HEK293T (cell line): ENCODE data around the gene POFUT2.

Source experiments
- ARNT ChIP-seq: fragments of 450-650 bp; IDR thresholded peaks from 2 replicates; pipeline ENCODE4 v1.6.1; 2017; ENCODE audit warnings: mild to moderate bottlenecking
- BHLHE40 ChIP-seq: fragments of 450-650 bp; IDR thresholded peaks from 2 replicates; pipeline ENCODE4 v1.6.1; 2016; ENCODE audit warnings: mild to moderate bottlenecking, moderate library complexity, borderline replicate concordance
- CTBP1 ChIP-seq: fragments of 450-650 bp; IDR thresholded peaks from 2 replicates; pipeline ENCODE4 v1.6.1; 2016; ENCODE audit warnings: borderline replicate concordance
- L3MBTL2 ChIP-seq: fragments of 450-650 bp; conservative IDR thresholded peaks from 2 replicates; pipeline ENCODE4 v1.6.1; 2016; ENCODE audit warnings: mild to moderate bottlenecking
- NFRKB ChIP-seq: fragments of 450-650 bp; IDR thresholded peaks from 2 replicates; pipeline ENCODE4 v1.6.1; 2016; ENCODE audit warnings: mild to moderate bottlenecking, moderate library complexity
- SP1 ChIP-seq: fragments of 450-650 bp; IDR thresholded peaks from 2 replicates; pipeline ENCODE4 v1.6.1; 2017
- SUZ12 ChIP-seq: fragments of 450-650 bp; IDR thresholded peaks from 2 replicates; pipeline ENCODE4 v1.6.1; 2016; ENCODE audit warnings: mild to moderate bottlenecking
- ZNF384 ChIP-seq: fragments of 450-650 bp; IDR thresholded peaks from 2 replicates; pipeline ENCODE4 v1.6.1; 2016

- TF ChIP-seq BHLHE40 (no peak), CTBP1 (no peak), L3MBTL2 (no peak), SP1 (no peak), ZNF384 (no peak), NFRKB (no peak), SUZ12 (no peak), ARNT (no peak)
Measured at GRCh38 chr21:45280969-45281368, 6.7 kb downstream of the POFUT2 start.
